ENCODE measurements around the gene TMEM125. TPM values are rescaled to one million over a fixed set of nuclear protein-coding genes. Genes with fewer than 3 reads are reported as not detected.
A peak's percentile ranks its signal among the peaks of the same experiment; 100 is the strongest.

Gene TMEM125
- 0.73 and 2.2 TPM in 2 replicates for total RNA-seq (ENCODE audit: low replicate concordance)

DNA sequence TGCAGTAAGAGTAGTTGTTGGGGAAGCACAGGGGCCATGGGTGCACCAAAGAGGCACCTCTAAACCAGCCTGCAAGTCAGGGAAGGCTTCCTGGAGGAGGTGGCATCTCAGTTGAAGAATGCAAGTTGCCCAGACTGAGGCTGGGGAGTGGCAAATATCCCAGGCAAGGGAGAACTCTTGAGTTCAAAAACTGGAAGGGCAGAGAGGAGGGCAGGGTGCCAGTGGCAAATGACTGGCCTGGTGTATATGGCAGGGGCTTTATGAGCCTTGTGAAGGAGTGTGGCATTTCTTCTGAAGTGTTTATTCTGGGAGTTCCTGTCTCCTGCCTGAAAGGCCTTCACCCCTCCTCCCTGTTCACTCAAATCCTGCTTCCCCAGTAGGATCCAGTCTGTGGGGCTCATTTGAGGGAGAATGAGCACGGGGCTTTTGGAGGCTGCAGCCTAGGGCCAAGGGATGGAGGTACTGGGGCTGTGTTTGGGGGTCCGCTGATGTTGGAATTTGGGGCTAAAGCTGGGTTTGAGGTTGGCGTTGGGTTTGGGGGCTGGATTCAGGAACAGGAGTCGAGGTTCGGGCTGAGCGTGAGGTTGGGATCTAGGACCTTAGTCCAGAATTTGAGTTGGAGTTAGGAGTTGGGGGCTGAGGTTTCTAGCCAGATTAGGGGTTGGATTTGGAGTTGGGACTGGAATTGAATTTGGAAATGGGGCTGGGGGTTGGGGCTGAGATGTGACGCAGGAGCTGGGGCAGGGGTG lies at the start of gene TMEM125:
TSS of gene TMEM125 (plus strand) at position 357 of the 749 bp plus-strand sequence. CDS start 2,740 bp downstream, outside the sequence.
- Mint-ChIP-seq H3K9me3 (peaks cover 11% of the 10 kb centered on the region), H3K27me3 (ENCODE audit: insufficient read depth, low read depth) (peaks cover 12% of the 10 kb centered on the region), H3K36me3 (peaks cover 2% of the 10 kb centered on the region), H3K4me1 (peaks cover 3% of the 10 kb centered on the region), H3K4me3 (peak within 1 kb of the TSS; percentile 65), H3K27ac (no peak within 1 kb of the TSS)
- H3F3A ChIP-seq (ENCODE audit: low read depth) = no peaks in the 10 kb centered on the region
- H3K9me3 ChIP-seq (ENCODE audit: low read depth) = no peaks in the 10 kb centered on the region
- H4K20me1 ChIP-seq (ENCODE audit: low read depth) = no peaks in the 10 kb centered on the region
- H2AFZ ChIP-seq (replicated peaks) = peak within 1 kb of the TSS; percentile 95
- H3K4me3 ChIP-seq = peak within 1 kb of the TSS; percentile 51
- H3K9ac ChIP-seq = no peak within 1 kb of the TSS
- H3K27me3 ChIP-seq = peaks cover 4% of the 10 kb centered on the region
- no peaks in the 10 kb centered on the region for H3K79me2 ChIP-seq (ENCODE audit: low read depth)
- TF ChIP-seq EZH2phosphoT487 (IDR thresholded peaks at IDR 0.05) = no peak
- no peaks in the 10 kb centered on the region for H3K36me3 ChIP-seq
- H3K4me2 ChIP-seq = peak within 1 kb of the TSS; percentile 86
- H3K4me1 ChIP-seq = peaks cover 13% of the 10 kb centered on the region
- no peak within 1 kb of the TSS for H3K27ac ChIP-seq
- DNase-seq (ENCODE audit: low spot score) = no peak

DNA sequence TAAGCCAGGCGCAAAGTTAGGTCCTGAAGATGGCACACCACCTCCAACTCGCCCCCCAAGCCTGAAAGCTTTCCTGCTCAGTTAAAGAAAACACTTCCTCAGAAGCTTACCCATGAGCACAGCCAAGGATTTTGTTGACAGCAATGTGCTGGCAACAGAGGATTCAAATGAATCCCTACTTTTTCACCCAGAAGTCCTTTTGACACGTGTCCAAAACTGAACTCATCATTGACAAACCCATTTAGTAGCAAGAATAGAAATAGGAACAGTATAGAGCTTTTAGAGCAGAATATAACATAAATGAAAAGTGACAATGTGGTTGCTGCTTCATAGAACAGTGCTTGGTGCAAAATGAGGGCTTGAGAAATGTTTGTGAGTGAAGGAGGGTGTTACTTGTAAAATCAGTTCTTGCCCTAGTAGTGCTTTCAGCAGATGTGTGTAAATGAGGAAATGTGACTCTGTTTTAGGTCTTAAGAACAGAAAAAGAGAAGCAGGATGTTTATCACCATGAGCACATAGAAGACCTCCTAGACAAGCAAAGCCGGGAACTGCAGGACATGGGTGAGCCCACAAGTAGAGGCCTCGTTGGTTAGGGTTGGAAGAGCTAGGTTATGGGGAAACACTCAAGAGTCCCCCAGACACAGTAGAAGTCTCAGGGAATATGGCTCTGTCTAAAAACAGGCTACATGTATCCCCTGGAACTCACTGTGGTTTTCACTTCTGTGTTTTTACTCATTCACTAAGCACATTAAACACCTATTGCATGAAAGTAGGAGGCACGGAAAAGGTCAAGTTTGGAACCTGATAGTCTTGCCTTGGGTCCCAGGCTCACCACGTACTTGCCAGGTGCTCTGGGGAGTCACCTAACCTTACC lies 48.6 kb upstream of the TMEM125 start:
- no peaks in the 10 kb centered on the region for H3K9me3 Mint-ChIP-seq
- no peaks in the 10 kb centered on the region for H3K9me3 ChIP-seq (ENCODE audit: low read depth)
- H3K4me2 ChIP-seq = no peak overlapping the region
- H3K27ac Mint-ChIP-seq = no peak overlapping the region
- H3K4me3 Mint-ChIP-seq = no peak overlapping the region
- no peak for TF ChIP-seq EZH2phosphoT487 (IDR thresholded peaks at IDR 0.05)
- TF ChIP-seq, protein P1, sequence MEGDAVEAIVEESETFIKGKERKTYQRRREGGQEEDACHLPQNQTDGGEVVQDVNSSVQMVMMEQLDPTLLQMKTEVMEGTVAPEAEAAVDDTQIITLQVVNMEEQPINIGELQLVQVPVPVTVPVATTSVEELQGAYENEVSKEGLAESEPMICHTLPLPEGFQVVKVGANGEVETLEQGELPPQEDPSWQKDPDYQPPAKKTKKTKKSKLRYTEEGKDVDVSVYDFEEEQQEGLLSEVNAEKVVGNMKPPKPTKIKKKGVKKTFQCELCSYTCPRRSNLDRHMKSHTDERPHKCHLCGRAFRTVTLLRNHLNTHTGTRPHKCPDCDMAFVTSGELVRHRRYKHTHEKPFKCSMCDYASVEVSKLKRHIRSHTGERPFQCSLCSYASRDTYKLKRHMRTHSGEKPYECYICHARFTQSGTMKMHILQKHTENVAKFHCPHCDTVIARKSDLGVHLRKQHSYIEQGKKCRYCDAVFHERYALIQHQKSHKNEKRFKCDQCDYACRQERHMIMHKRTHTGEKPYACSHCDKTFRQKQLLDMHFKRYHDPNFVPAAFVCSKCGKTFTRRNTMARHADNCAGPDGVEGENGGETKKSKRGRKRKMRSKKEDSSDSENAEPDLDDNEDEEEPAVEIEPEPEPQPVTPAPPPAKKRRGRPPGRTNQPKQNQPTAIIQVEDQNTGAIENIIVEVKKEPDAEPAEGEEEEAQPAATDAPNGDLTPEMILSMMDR (IDR thresholded peaks at IDR 0.05) = no peak
- TF ChIP-seq EZH2 (IDR thresholded peaks at IDR 0.05) = no peak
- no peak overlapping the region for H3K27ac ChIP-seq
- no peaks in the 10 kb centered on the region for H3K79me2 ChIP-seq (ENCODE audit: low read depth)
- no peak overlapping the region for H3K4me3 ChIP-seq
- H3K27me3 Mint-ChIP-seq (ENCODE audit: insufficient read depth, low read depth) = peaks cover 10% of the 10 kb centered on the region
- H3K4me1 Mint-ChIP-seq = no peaks in the 10 kb centered on the region
- H3K36me3 ChIP-seq = no peaks in the 10 kb centered on the region
- no peak for DNase-seq (ENCODE audit: low spot score)
- H3F3A ChIP-seq (ENCODE audit: low read depth) = no peaks in the 10 kb centered on the region
- H4K20me1 ChIP-seq (ENCODE audit: low read depth) = no peaks in the 10 kb centered on the region
- no peak overlapping the region for H2AFZ ChIP-seq (replicated peaks)
- H3K27me3 ChIP-seq = no peaks in the 10 kb centered on the region
- no peaks in the 10 kb centered on the region for H3K36me3 Mint-ChIP-seq
- no peak overlapping the region for H3K9ac ChIP-seq
- no peaks in the 10 kb centered on the region for H3K4me1 ChIP-seq

DNA sequence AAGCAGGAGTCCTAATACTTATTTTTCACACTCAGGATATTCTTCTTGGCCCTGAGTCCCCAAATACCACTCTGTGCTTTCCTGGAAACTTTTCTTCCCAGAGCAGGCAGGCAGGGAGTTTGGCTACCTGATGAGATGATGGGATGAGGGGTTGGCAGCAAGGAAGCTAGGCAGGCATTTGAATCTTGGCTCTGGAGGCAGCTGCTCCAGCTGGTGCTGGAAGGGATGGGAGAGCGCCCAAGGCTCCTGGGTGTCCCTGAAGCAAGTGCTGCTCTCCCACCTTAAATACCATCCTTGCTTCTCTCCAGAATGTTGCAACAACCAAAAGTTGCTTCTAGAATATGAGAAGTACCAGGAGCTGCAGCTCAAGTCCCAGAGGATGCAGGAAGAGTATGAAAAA lies 48.0 kb upstream of the TMEM125 start:
- DNase-seq (ENCODE audit: low spot score) = no peak
- Histone ChIP-seq H3K9ac (no peak overlapping the region), H4K20me1 (ENCODE audit: low read depth) (no peaks in the 10 kb centered on the region), H3K79me2 (ENCODE audit: low read depth) (no peaks in the 10 kb centered on the region), H2AFZ (replicated peaks) (no peak overlapping the region), H3F3A (ENCODE audit: low read depth) (no peaks in the 10 kb centered on the region), H3K27me3 (no peaks in the 10 kb centered on the region), H3K4me1 (no peaks in the 10 kb centered on the region), H3K36me3 (no peaks in the 10 kb centered on the region), H3K9me3 (ENCODE audit: low read depth) (no peaks in the 10 kb centered on the region), H3K4me2 (no peak overlapping the region), H3K27ac (no peak overlapping the region), H3K4me3 (no peak overlapping the region)
- Mint-ChIP-seq H3K9me3 (no peaks in the 10 kb centered on the region), H3K27ac (no peak overlapping the region), H3K27me3 (ENCODE audit: insufficient read depth, low read depth) (peaks cover 10% of the 10 kb centered on the region), H3K36me3 (no peaks in the 10 kb centered on the region), H3K4me1 (no peaks in the 10 kb centered on the region), H3K4me3 (no peak overlapping the region)
- TF ChIP-seq, protein P1 (IDR thresholded peaks at IDR 0.05) = no peak
- TF ChIP-seq EZH2phosphoT487 (IDR thresholded peaks at IDR 0.05) (no peak), EZH2 (IDR thresholded peaks at IDR 0.05) (no peak)
